Islet of Langerhans (tissue), 1 donor: ENCODE results near the gene KCNF1.

Experiments used
- FAIRE-seq: peaks from one replicate; lab custom pipeline; 2011; peaks lifted over from hg19 to GRCh38; lab: Jason Lieb, UNC

The KCNF1 gene

GRCh38 chr2:10921525-10921924 is 9.8 kb downstream of the KCNF1 start:
- FAIRE-seq, result no peak

DNA sequence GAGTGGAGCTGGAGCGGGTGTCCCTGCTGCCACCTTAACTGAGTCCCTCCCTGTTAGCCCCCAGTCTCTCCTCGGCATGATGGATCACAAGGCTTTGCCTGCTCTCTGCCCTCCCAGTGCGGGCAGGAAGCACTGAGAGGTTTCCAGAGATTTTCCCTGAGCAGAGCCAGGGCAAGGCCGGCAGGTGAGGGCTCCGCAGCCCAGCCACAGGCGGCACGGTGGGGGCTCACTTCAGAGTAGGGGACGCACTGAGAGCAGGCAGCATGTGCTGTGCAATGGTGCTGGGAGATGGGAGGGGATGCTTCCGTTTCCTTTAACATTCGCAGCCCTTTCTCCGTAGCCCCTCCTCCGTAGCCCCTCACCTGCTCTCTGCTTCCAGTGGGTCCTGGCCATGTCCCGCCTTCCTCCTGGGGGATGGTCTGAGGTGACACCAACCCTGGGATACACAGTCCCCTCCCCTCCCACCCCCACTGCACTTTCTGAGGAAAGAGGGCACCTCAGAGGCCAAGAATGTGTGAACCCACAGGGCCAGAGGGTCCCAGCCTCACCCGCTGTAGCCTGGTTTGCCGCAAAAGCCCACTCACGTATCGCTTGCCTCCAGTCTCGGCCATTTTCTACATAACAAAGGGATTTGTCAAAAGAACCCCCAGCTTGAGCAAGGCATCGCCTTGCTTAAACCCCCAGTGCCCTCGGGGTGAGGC is 10.7 kb downstream of the KCNF1 start:
- FAIRE-seq, result no peak

DNA sequence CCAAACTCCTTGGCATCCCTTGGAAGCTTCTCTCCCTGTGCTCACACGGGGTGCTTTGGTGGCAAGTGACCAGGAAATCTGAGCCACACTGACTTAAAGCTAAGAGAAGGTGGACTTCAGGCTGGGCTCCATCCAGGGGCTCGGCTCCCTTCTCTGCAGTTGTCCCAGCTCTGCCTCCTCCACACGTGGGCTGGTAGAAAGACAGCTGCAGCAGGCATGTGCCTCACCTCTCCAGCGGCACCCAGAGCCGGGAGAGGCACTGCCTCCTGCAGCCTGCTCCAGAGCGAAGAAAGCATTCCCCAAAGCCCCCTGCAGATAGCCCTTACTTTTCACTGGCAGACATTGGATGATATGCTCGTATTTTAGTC is 11.3 kb downstream of the KCNF1 start:
- no peak for FAIRE-seq

DNA sequence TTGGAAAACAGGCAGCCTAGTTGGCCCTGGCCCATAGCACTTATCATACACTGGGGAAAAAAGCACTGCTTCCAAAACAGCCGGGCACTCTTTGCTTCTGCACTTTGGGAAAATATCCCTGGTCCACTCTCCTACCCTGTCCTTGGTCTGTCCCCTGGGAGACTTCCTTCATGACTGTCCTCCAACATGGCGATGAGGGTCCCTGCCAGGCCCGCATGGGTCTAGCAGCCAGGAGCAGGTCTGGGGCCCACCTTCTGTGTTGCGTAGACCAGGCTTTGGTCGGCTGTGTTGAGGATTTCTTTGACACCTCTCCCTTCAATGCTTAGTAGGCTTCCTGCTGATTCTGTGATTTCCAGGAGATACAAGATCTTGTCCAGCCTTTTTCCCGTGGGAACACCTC is 12.2 kb downstream of the KCNF1 start:
- no peak for FAIRE-seq

GRCh38 chr2:10924441-10924840 is 12.7 kb downstream of the KCNF1 start:
- FAIRE-seq, result no peak

DNA sequence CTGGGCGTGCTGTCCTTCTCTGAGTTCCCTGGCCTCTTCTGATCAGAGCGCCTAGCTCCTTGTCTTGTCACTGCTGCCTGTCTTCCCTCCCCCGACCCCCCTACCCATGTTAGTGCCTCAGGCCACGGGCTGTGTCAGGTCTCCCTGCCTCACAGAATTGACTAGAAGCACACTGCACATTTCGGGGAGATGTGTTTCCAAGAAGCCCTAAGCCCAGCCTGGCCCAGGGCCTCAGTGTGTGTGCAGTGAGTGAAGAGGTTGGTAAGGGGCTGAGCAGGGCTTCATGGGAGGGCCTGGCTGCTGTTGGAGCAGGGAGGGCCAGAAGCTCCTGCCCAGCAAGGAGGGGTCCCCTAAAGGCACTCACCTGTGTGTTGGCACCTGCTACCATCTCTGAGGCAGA is 13.1 kb downstream of the KCNF1 start:
- FAIRE-seq, result no peak

- FAIRE-seq, result no peak
These were observed 14.6 kb downstream of the KCNF1 start for GRCh38 chr2:10926191-10926820.

- no peak for FAIRE-seq
These were observed 19.2 kb downstream of the KCNF1 start for GRCh38 chr2:10930721-10931516.

DNA sequence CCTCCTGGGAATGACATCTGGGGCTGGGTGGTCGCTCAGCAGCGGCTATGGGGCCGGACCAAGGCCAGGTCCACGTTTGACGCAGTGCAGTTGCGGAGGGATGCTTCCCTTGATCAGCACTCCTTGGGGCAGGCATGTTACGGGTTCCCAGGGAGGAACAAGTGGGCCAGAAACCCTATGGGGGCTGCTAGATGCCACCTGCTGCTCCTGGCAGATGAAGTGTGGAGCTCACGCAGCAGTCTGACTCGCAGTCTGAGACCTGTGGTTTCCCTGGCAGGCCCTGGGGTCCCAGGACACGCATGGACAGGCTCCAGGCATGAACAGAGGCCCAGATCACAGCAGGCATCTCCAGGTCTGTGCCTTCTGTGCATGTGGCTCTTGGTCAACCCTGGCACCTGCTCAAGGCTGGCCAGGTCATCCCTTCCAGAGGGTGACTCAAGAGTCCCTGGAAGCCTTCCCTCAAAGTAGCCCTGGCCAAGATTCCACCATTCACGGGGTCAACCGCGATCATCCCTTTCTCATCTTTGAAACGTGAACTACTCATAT is 20.0 kb downstream of the KCNF1 start:
- no peak for FAIRE-seq

DNA sequence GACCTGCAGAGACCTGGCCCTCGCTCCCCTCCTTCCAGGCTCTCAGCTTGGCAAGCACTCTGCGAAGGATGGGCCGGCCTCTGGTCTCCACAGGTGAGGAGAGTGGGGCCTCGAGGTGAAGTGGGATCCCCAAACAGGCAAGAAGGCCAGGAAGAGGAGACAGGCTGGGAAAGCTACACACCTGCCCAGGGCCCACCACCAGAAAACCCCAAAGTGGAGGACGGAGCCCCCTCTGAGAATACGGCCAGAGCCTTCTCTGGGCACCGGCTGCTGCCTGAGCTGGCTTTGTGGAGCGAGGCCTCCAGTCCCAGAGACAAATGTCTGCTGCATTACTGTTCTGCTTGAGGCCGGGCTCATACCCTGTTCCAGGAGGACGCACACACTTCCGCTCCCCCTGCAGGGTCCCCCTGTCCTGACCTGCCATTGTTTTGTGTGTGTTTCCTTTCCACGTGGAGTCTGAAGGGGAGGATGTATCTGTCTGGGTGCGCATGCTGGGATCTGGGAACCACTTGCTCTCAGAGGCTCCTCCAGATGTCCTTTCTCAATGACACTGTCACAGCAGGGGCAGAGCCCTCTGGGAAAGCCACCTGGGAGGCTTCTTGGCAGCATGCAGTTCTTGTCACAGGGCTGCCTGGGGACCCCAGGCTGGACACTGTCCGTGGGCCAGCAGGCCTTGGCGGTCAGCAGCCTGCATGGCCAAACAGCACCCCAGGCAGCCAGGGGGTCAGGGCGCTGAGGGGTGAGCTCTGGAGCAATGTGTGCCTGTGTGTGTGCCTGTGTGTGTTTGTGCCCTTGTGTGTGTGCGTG is 20.8 kb downstream of the KCNF1 start:
- FAIRE-seq, result no peak

DNA sequence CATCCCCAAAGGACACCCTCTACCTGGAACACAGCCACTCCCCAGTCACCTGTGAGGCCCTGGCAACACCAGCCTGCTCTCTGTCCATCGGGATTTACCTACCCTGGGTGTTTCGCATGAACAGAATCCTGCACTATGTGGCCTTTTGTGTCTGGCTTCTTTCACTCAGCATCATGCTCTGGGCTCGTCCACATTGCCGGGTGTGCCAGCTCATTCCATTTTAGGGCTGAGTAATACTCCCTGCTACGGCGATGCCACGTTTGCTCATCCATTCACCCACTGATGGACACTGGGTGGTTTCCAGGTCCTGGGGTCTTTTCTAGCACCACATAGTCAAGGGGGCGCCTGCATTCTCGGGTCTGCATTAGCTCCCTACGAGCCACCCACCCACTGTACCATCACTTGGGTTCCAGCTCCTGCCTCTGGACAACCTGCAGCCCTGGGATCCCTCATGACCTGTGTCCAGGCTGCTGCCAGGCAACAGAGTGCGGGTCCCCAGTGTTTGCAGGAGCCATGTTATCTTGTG is 22.0 kb downstream of the KCNF1 start:
- no peak for FAIRE-seq

DNA sequence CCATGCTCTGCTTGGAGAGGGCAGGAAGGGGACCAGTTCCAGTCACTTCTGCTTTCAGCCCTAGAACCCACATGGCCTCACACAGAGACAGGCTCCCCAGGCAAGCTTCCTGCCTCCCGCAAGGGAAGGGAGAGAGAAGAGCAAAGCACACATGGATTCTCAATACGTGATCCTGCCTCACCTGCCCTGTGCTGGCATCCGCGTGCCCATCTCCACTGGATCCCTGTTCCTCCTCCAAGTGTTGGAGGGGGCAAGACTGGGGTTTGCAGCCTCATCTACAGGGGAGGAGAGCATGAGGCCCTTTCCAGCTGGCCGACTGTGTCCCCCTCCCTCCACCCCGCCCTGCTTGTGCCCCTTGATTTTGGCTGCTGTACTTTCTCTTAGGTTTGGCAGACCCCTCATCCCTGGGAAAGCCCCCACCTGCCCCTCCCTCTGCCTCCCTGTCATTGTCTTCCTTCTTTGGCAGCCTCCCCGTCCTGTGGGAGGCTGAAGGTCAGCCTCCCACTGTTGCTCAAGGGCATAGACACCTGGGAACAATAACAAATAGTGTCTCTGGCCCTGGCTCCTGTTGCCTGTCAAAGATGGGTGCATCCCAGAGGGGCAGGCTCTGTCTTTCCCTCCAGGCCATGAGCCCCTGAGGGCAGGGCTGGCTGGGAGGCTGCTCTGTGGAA is 22.7 kb downstream of the KCNF1 start:
- no peak for FAIRE-seq

GRCh38 chr2:10934979-10935350 is 23.2 kb downstream of the KCNF1 start:
- FAIRE-seq, result no peak

- no peak for FAIRE-seq
These were observed 23.7 kb downstream of the KCNF1 start for GRCh38 chr2:10935366-10935918.

GRCh38 chr2:10935953-10936942 is 24.5 kb downstream of the KCNF1 start:
- FAIRE-seq, result no peak

- FAIRE-seq, result no peak
These were observed 27.3 kb downstream of the KCNF1 start for GRCh38 chr2:10939058-10939457.

DNA sequence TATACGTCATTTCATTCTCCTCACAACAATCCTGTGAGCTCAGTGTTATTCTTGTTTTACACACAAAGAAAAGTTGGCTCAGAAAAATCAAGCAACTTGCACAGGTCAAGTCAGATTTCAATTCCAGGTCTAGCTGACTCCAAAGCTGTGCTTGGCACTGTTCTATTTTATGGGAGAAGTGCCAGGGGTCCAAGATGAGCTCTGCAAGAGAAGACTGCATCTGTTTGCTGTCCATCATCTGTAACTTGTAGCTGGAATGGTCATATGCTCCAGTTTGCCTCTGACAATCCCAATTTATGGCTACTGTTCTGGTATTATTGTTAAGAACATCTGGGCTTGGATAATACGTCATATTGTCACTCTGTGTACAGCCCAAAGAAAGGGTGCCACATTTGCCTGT is 28.9 kb downstream of the KCNF1 start:
- FAIRE-seq, result no peak

GRCh38 chr2:10941383-10941782 is 29.6 kb downstream of the KCNF1 start:
- FAIRE-seq, result no peak

- FAIRE-seq, result no peak
These were observed 33.1 kb downstream of the KCNF1 start for GRCh38 chr2:10944799-10945198.

DNA sequence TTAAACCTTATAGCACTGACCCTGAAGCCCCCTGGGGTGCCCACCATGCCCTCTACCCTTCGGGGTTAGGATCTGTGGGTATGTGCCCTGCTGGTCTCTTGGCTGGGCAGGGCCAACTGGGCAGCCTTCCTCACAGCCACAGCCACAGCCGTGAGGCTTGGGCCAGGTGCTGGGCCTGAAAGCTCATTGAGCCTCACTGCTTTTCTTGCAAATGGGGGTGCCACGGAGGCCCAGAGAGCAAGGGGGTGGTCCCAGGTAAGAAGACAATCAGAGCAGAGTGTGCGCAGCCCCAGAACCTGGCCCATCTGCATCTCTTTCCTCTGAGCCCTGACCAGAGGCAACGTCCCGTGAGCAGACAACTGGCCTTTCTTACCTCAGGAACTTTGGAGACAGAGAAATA is 34.7 kb downstream of the KCNF1 start:
- no peak for FAIRE-seq
